Measurements from ENCODE around the gene MPHOSPH8. TPM values are rescaled to one million over a fixed set of nuclear protein-coding genes. Genes with fewer than 3 reads are reported as not detected.

Gene MPHOSPH8, protein sequence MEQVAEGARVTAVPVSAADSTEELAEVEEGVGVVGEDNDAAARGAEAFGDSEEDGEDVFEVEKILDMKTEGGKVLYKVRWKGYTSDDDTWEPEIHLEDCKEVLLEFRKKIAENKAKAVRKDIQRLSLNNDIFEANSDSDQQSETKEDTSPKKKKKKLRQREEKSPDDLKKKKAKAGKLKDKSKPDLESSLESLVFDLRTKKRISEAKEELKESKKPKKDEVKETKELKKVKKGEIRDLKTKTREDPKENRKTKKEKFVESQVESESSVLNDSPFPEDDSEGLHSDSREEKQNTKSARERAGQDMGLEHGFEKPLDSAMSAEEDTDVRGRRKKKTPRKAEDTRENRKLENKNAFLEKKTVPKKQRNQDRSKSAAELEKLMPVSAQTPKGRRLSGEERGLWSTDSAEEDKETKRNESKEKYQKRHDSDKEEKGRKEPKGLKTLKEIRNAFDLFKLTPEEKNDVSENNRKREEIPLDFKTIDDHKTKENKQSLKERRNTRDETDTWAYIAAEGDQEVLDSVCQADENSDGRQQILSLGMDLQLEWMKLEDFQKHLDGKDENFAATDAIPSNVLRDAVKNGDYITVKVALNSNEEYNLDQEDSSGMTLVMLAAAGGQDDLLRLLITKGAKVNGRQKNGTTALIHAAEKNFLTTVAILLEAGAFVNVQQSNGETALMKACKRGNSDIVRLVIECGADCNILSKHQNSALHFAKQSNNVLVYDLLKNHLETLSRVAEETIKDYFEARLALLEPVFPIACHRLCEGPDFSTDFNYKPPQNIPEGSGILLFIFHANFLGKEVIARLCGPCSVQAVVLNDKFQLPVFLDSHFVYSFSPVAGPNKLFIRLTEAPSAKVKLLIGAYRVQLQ
- 49.6 and 50.3 TPM in 2 replicates for total RNA-seq

DNA sequence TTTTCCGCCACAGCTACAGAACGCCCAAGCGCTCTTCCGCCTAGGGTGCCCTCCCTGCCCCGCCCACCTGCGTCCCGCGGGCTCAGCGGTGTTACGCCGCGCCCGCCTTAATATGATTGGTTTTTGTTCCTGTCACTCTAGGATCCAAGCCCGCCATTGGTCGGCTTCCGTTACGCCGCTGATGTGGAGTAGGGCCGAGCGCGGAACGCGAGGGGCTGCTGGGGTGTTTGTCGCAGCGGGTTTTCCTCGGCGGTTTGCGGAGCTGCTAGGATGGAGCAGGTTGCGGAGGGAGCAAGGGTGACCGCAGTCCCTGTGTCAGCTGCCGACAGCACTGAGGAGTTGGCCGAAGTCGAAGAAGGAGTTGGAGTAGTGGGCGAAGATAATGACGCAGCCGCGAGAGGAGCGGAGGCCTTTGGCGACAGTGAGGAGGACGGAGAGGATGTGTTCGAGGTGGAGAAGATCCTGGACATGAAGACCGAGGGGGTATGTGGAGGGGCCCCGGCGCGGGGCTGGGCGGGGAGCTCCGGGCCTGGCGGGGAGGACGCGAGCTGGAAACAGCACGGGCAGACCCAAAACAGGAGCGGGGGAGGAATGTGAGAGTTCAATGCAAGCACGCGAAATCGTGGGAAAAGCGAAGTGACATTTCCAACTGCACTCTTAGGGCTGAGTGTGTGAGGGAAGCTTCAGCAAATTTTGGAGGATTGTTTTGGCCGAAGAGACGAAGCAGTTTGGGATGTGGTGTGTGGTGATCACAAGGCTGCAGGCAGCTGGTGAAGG is at the start of gene MPHOSPH8:
Gene MPHOSPH8 (plus strand): TSS at position 181 of the 777 bp plus-strand sequence. CDS start 90 bp downstream, at position 271.
- intact Hi-C loops (cut with micrococcal nuclease): loop anchor here (1.0 to 5.0 kb wide), 8 partner anchors 46 to 1971 kb away; partner anchors contain the start of genes EEF1AKMT1, IFT88 and MICU2

DNA sequence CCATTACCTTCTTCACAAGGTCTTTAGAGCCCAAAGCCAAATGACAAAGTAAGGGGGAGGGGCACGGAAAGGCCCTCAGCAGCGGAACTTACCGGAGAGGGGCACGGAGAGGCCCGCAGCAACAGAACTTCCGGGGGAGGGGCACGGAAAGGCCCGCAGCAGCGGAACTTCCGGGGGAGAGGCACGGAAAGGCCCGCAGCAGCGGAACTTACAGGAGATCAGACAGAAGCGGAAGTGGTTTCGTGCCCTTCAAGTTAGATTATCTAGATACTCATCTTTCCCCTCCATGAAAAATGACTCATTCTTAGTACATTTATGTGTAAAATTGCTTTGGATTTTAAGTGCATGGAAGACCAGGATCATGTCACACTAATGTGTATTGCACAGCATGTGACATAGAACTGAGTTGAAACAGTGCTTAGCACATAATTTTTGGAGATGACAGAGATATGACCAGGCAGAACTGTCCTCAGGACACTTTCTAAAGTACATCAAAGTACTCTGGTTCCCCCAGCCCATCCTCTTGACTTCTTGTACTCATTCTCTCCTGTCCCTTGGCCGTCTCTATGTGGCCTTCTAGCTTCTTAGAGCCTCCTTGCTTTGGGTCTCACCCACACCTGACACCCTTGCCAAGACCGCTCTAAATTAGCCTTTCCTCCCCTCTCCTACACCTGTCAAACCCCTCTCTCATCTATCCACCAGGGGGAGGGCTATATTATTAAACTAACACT is 46.4 kb upstream of the MPHOSPH8 start:
- intact Hi-C loops (cut with micrococcal nuclease): loop anchor here (1.0 to 2.0 kb wide), 5 partner anchors 32 to 373 kb away; partner anchors contain the start of genes MPHOSPH8, PSPC1 and ZMYM5

DNA sequence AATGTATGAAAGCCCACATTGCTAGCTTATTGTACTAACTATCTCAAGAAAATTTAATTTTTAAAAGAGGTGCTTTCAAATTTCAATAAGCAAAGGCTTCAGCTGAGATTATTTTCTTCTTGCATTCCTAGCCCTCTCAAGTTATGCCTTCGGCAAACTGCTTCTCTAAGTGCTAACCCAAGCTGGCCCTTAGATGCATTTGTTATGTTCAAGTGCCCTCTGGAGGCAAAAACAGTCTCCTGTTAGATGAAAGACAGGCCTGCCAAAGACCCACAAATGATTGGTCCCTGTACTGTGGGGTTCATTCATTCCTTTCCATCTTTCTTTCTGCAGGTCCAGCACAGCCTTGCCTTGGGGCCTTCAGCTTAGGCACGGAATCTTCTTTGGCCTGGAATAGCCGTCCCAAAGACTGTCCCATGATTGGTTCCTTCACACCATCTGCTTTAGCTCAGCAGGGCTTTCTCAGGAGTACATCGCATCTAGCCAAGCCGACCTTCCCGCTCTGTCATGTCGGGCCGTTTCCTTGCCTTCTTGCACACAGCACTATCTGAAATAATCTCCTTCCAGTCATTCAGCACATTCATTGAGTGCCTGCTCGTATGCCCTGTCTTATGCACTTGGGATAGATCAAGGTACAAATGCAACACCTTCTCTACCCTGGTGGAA is 45.7 kb upstream of the MPHOSPH8 start:
- intact Hi-C loops (cut with micrococcal nuclease): loop anchor here (1.0 to 2.0 kb wide), 5 partner anchors 32 to 373 kb away; partner anchors contain the start of genes MPHOSPH8, PSPC1 and ZMYM5

DNA sequence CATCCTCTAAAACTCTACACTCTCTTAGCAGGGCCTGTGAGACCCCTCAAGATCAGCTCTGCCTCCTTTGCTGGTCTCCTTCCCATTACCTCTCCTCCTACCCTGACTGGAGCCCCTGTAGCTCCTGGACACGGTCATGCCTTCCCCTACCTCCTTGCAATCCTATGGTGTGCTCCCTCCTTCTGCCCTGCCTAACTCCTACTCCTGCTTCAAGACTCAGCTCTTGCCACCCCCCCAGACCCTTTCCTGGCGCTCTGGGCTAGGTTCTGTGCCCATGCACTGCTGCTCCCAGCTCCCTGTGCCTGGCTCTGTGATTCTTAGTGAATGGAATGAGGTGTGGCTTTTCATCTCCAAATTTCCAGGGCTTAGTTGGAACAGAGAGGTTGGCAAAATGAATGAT is 44.1 kb upstream of the MPHOSPH8 start:
- intact Hi-C loops (cut with micrococcal nuclease): no loop called here

DNA sequence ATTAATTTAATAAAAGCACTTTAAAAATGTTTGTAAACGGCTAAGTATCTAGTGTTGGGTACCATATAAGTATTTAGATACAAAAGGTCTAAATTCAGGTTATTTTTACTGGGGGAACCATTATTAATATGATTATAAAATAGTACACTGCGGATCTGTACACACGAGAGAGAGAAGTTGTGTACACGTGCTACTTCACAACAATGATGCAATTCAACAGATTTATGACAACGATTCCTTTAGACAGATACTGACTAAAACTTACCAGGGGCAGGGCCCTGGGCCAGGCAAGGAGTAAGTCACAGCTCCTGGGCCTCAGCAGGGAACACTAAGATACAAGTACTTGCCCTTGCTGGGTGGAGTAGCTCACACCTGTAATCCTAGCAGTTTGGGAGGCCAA is 43.0 kb upstream of the MPHOSPH8 start:
- intact Hi-C loops (cut with micrococcal nuclease): no loop called here

DNA sequence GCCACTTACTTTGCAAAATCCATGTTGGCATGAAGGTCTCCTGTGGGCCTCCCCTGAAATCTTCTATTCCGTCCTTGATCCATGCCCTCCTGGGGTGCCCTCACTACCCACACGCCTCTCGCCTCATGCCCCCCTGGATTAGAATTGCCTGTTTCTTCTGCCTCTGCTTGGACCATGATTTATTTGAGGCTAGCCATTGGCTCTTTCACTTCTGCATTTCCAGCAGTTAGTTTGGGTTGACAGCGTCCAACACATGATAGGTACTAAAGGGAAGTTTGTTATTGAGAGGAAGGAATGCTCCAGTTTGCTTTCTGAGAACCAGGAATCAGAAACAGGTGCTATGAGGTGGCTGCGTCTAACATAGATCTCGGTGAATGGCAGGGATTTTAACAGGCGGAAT is 41.6 kb upstream of the MPHOSPH8 start:
- intact Hi-C loops (cut with micrococcal nuclease): no loop called here

DNA sequence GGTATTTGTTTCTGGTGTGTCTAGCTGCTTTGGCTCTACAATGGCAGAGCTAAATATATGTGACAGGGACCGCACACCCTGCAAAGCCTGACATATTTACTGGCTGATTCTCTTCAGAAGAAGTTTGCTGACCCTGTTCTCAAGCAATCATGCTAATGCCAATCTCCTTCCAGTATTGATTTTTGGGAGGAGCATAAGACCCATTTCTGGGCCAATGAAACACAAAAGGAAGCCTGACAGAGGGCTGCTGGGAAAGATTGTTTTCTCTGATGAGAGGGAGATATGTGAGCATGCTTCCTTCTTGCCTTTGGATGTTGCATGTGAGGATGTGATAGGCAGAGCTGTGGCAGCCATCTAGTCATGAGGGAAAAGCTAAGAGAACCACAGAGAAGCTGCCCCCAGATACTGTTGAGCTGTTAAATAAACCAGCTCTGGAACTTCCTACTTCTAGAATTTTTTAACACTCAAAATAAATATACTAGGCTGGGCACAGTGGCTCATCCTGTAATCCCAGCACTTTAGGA is 40.7 kb upstream of the MPHOSPH8 start:
- intact Hi-C loops (cut with micrococcal nuclease): no loop called here

DNA sequence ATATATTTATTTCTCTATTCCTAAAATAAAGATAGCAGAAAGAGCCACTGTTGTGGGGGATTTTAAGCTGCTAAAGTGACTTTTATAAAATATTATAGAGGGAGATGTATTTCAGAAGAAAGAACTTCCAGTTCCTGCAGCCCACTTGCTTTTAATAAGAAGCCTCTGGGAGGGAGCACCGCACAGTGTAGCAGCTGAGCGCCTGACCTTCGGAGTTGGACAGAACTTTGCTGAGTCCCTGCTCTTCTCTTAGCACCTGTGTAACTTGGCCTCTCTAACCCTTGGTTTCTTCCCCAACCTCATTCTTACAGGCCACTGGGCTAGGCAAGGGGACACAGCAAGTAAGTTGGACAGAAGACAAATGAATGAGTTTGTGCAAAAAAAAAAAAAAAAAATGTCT is 37.4 kb upstream of the MPHOSPH8 start:
- intact Hi-C loops (cut with micrococcal nuclease): no loop called here

DNA sequence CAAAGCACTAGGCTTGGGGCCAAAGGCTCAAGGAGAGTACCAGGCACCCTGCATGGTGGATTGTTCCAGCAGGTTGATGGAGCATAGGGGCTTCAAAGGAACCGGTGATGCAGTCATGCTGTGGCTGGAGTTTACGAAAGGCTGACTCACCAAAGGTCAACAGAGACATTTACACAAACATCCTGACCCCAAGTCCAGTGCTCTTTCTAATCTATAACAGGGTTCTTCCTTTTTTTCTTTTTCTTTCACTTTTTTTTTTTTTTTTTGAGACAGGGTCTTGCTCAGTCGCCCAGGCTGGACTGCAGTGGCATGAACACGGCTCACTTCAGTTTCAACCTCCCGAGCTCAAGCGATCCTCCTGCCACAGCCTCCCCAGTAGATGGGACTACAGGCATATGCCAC is 36.5 kb upstream of the MPHOSPH8 start:
- intact Hi-C loops (cut with micrococcal nuclease): no loop called here

DNA sequence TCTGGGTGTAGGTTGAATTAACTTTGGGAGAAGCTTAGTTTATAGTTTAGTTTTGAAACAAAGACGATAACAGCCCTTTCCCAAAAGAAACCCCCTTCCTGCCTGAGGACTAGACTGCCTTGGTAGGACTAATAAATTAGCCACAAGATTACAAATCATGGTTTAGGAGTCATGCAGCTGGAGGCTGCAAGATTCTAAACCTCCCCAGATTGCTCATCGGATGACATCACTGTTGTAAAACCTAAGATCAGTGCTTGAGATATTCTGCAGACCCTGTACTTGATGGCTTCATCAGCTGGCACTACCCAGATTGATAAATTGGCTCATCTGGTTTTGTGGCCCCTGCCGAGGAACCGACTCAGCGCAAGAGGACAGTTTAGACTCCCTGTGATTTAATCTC is 35.9 kb upstream of the MPHOSPH8 start:
- intact Hi-C loops (cut with micrococcal nuclease): no loop called here

DNA sequence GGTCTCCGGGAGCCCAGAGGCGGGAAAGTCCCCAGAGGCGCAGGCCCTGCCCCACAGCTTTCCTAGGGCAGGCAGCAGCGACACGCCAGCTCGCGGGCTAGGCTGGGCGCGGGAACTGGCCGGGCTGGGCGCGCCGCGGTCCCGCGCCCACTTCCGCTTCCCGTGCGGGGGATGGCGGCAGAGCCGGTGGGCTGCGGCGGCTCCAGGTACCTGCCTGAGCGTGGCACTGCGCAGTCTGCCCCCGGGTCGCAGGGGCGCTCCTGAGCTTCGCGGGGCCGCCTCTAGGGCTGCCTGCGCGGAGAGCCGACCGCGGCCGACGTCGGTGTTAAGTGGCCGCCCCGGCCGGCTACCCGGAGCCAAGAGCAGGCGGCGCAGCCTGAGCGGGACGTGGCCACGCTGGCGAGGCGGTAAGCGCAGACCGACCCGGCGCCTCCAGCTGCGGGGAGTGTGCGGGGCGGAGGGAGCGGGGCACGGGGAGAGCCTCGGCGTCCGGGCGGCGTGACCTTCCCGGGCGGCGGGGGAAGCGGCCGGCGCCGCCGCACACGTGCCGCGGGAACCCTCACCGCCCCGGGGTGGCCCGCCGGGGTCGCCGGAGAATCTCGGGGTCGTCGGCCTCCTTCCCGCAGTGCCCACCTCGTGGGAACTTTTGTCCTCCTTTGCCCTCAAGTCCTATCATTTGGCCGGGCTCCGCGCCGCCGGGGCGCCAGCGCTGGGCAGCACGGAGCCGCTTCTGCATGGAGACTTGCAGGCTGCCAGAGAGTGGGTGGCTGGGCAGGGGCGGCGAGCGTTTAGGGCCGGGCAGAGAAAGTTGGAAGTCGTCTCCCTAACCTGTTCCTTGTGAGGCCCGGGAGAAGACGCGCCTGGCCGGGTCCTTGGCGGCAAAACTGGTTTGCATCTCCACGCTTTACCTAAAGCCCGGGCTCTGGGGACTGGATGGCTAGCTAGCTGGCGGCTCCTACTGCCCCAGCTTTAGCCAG is 31.4 kb upstream of the MPHOSPH8 start:
- intact Hi-C loops (cut with micrococcal nuclease): no loop called here

DNA sequence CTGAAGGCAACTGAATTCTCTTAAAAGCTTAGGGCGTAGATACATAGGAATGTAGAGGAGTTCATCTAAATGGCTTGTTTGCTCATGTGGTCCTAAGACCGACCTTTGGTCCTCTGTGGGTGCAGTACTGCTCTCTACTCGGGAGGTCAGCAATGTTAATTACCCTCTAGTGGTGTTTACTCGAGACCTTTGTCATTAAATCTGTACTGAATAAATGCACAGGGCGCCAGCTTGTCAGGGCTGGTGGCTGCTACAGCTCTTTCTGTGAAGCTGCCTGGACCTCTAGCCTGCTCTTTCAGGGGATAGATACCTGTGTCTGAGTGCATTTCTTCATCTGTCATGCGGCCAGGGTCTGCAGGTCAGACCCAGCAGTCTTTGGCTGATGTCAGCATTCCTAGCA is 29.2 kb upstream of the MPHOSPH8 start:
- intact Hi-C loops (cut with micrococcal nuclease): no loop called here

DNA sequence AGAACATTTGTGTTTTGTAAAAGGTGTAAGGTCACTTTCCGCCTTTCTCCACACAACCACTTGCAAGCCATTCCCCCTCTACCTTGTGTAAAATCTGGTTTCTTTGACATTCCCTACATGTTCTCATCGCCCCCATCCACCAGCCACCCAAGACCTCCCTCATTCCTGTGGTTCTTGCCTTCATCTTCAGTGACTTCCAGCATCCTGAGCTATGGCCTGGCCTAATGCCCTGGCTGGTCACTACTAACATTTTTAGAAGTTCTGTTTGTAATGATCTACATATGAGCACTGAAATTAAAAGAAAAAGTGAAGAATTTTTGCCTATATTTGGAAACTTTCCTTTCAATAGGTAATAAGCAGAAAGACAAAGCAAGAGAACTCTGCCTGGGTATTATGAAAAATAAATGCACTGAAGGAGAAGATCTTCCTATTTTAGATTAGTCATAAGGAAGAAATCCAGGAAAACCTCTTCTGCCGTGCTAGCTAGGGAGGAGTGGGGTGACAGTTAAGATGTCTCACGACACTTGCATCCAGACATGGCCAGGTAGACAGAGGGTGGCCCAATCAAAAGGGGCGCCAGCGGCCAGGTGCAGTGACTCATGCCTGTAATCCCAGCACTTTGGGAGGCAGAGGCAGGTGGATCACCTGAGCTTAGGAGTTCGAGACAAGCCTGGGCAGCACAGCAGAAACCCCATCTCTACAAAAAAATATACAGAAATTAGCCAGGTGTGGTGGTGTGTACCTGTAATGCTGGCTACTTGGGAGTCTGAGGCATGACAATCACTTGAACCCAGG is 28.1 kb upstream of the MPHOSPH8 start:
- intact Hi-C loops (cut with micrococcal nuclease): no loop called here

DNA sequence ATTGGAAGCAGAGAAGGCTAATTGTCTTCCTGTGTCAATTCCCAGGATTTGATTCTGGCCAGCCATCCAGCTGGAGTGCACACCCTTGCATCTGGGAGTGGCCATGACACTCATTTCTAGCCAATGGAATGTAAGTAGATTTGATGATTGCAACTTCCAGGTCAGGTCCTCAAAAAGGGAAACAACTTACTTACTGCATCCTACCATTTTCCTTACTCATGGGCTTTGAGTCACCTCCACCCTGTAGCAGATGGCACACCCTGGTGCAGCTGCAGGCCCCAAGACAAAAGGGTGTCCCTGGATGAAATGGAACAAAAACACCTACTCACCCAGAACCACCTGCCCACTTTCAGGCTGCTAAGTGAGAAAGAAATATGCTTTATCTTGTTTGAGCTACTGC is 27.3 kb upstream of the MPHOSPH8 start:
- intact Hi-C loops (cut with micrococcal nuclease): no loop called here

DNA sequence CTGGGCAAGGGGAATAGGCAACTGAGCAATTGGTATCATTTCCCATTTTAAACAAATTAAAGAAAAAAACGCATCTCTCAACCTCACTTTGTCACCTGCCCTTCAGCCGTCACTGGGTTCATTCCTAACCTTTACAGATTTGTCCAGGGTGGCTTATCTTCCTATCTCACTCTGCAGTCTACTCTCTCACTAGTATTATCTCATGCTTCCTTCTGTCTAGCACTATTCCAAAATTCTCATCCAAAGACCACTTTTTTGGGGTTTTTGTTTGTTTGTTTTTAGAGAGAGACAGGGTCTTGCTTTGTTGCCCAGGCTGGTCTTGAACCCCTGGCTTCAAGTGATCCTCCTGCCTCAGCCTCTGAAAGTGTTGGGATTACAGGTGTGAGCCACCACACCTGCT is 26.7 kb upstream of the MPHOSPH8 start:
- intact Hi-C loops (cut with micrococcal nuclease): no loop called here

DNA sequence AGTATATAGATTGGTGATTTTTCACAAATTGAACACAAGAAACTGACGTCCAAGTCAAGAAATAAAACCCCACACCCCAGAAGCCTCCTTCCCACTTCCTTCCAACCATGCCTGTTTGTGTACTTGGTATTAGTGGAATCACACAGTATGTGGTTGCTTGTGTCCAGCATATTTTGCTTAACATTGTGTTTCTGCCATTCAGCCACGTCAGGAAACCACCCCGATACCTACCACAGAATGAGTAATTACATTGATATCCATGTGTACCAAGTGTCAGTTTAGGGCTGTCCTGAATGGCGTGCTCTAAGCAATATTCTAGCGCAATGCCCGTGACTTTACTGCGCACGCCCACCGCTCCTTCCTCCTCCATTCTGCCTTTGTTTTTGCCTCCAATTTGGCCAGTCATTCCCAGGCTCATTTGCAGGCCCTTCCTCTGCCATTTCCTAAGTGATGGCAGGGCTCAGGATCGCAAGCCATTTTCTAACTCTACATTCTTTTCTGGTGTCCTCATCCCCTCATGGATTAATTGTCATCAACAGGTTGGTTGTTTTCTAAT is 25.9 kb upstream of the MPHOSPH8 start:
- intact Hi-C loops (cut with micrococcal nuclease): no loop called here

DNA sequence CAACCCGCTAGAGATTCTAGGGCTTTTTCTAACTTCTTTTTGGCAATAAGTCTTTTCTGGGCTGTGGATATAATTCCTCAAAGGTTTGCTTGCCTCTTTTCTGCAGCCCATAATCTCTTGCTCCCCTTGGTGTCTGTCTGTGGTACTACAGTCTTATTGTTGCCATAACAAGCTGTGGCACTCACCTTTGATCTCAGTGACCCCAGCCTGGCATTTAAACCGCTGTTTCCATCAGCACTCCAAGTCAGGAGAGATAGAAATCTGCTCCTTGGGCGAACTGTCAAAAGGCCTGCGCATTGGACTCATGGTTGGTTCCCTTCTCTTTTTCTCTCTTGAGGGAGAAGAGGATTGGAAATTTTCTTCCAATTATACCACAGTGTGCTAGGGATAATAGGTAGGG is 14.5 kb upstream of the MPHOSPH8 start:
- intact Hi-C loops (cut with micrococcal nuclease): loop anchor here (1.0 kb wide), 2 partner anchors 32 to 55 kb away; no protein-coding TSS in a partner anchor

All from T-helper 1 cell treated with Interleukin-12 subunit alpha and Interleukin-12 subunit beta and Interleukin-4 antibody, amounts not matched to agents 30 ng/mL and 1 ng/mL, for 36 hours (primary cell).